ENCODE measurements around the gene CELF4.

CELF4 gene

DNA sequence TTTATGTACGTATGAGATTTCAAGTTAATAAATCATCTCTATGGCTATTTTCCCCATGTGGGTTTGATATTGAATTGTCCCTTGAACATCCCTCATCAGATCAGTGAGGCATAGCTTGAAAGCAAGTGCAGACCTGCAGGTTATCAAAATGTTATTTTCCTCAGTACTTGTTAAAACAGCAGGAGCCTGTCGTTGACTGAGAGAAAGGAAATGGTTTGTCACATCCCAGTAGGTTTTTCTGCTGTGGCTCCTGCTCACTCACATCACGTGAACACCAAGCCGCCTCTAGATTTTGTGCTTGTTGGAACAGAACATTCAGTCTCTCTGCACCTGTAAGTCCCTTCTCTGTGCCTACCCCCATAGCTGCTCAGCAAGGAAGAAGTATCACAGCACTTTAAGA is 340.3 kb downstream of the CELF4 start:
- DNase-seq (ENCODE audit: low read depth in 2 of 2), result no peak

DNA sequence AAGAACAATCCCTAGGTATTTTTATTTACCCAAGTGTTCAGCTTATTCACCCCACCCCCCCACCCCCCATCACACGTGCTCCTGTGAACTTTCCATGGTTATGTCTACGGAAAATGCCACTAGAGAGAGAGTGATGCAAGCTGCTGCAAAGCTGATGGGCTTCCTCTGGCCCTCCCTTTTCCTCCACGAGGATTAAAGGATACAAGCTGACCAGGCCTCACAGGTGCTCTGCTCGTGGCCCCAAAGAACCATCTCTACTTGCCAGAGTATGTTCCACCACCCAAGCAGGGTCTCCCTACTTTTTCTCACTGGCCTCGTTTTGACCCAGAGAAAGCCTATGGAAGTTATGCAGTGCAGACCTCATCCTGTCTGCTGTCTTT is 342.6 kb downstream of the CELF4 start:
- no peak for DNase-seq (ENCODE audit: low read depth in 2 of 2)

DNA sequence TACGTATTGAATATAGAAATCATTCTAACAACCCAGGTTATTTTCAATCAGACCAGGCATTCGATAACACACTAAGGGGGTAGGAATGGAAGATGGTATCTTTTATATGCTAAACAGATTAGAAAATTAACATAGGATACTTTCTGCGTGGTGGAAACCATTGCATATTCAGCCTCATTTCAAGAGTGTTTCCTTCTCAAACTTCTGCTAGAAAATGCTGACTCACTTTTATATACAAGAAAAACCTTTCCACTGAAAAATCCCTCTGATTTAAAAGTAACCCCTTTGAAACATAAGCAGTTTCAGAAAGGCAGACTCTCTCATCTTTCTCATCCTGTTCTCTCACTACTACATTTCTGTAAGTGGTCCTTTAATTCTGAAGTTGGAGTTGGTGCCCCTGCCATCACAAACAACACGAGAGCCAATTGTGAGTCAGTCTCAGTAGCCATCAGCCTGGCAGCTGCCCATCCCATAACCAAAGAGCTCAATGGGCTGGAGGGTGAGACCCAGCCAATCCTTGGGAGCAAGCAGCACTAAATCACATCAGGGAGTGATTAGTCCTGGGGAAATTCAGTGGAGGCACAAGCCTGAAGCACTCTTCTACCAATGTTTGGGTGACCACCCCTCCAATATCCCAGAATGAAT is 343.1 kb downstream of the CELF4 start:
- DNase-seq (ENCODE audit: low read depth in 2 of 2), result no peak

DNA sequence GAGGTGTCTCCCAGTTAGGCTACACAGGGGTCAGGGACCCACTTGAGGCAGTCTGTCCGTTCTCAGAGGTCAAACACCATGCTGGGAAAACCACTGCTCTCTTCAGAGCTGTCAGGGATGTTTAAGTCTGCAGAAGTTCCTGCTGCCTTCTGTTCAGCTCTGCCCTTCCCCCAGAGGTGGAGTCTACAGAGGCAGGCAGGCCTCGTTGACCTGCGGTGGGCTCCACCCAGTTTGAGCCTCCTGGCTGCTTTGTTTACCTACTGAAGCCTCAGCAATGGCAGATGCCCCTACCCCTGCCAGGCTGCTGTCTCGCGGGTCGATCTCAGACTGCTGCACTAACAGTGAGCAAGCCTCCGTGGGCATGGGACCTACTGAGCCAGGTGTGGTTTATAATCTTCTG is 346.3 kb downstream of the CELF4 start:
- DNase-seq (ENCODE audit: low read depth in 2 of 2), result no peak

DNA sequence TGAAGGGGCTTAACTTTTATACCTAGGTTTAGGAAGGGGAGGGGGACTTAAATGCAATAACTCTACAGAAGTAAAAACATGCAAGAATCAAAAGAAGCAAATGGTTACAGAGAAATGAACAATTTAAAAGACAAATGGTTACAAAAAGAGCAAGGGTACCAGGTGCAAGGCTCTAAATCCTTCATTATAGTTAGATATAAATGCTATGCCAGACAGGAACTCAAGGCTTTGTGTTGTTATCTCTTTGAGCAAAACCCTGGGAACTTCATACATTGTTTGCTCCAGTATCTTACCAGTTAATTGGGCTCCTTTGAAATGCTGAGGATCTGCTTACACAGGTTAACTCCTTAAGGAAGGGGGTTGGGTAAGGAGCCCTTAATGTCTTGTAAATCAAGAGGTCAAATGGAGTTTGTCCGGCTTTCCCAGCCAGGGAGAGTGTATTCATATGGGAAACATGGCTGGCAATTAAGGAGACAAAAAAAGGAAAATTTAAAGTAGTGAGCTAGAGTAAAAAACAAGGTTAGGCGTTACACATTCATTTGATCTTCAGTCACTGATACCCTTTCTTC is 347.5 kb downstream of the CELF4 start:
- DNase-seq (ENCODE audit: low read depth in 2 of 2), result no peak

DNA sequence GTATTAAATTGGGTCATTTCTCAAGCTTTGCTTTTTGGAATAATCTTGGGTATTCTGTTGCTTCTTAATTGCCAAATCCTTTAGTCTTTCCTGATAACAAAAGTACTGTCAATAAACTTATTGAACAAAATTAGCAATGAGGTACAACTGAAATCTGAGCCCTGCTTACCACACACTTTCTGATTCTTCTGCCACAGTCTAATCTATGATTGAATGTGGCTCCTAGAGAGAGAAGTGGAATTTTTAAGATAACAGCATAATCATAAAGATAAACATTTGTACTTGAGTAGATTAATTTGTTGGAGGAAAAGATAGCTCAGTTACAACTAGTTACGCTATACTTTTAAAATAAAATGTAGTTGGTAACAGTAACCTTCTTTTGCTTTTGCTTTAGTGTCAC is 354.8 kb downstream of the CELF4 start:
- DNase-seq (ENCODE audit: low read depth in 2 of 2), result no peak

DNA sequence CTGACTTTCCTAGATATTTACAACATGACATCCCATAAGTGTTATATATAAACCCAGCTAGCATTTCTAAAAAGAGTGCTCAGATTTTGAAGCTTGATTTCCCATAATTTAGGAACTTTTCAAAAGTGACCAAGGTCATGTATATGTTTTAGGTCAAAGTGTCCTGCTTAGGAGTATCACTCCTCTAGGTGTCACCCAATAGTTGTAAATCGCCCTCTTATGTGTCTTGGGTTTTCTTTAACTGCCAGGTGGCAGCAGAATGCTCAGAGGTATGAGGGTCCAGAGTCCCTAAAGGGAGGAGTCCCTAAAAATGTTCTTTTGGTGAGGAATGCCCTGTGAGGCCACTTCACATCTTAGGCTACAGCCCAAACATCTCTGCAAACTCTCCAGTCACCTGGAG is 358.3 kb downstream of the CELF4 start:
- no peak for DNase-seq (ENCODE audit: low read depth in 2 of 2)

DNA sequence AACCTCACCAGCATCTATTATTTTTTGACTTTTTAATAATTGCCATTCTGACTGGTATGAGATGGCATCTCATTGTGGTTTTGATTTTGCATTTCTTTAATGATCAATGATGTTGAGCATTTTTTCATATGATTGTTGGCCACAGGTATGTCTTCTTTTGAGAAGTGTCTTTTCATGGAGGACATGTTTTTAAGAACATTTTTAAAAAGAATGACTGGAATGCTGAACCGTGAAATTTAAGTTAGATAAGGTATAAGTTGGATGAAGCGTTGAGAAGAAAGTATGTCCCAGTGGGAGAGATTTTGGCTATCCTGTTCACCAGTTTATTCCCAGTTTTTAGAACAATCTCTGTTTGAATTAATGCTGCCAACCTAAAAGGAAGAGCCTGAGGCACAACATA is 365.9 kb downstream of the CELF4 start:
- no peak for DNase-seq (ENCODE audit: low read depth in 2 of 2)
